Suprapubic skin (tissue), 4 donors: Measurements from ENCODE around the gene EEPD1. TPM values are rescaled to one million over a fixed set of nuclear protein-coding genes. Genes with fewer than 3 reads are reported as not detected.

Source experiments
- DNase-seq, 2 donors: peaks; one replicate each; pipeline ENCODE4 v3.0.0-alpha.2; 2019; ENCODE audit warnings: low spot score in 2 of 2
- H3K27ac ChIP-seq: fragments of 200-600 bp; sonication (generic); one replicate; pipeline ENCODE4 v1.5.1; 2019
- H3K27me3 ChIP-seq: fragments of 200-600 bp; sonication (generic); one replicate; pipeline ENCODE4 v1.5.1; 2019
- H3K36me3 ChIP-seq: fragments of 200-600 bp; sonication (generic); one replicate; pipeline ENCODE4 v1.5.1; 2019
- H3K4me1 ChIP-seq: fragments of 200-600 bp; sonication (generic); one replicate; pipeline ENCODE4 v1.5.1; 2019
- H3K4me3 ChIP-seq: fragments of 200-600 bp; sonication (generic); one replicate; pipeline ENCODE4 v1.5.1; 2019; ENCODE audit warnings: mild to moderate bottlenecking
- H3K9me3 ChIP-seq: fragments of 200-600 bp; sonication (generic); one replicate; pipeline ENCODE4 v1.5.1; 2019
- CTCF ChIP-seq, 2 donors: fragments of 200-600 bp in 1 of 2; fragments of 450-650 bp in 1 of 2; sonication (generic) in 1 of 2; IDR thresholded peaks; one replicate each; pipeline ENCODE4 v1.5.1; 2016 to 2019; ENCODE audit warnings: antibody characterized with exemption in 2 of 2, mild to moderate bottlenecking in 1 of 2, moderate library complexity in 1 of 2
- EP300 ChIP-seq: sonication (generic); formaldehyde crosslinking; IDR thresholded peaks from one replicate; pipeline ENCODE4 v1.6.1; 2017; ENCODE audit warnings: antibody characterized with exemption
- POLR2A ChIP-seq, 2 donors: fragments of 450-650 bp; IDR thresholded peaks; one replicate each; pipeline ENCODE4 v1.6.1; 2017; ENCODE audit warnings: antibody characterized with exemption in 2 of 2, mild to moderate bottlenecking in 2 of 2, moderate library complexity in 2 of 2
- POLR2AphosphoS5 ChIP-seq, 3 donors: sonication (generic); formaldehyde crosslinking; IDR thresholded peaks; one replicate each; pipeline ENCODE4 v1.6.1; 2017; ENCODE audit warnings: antibody characterized with exemption in 3 of 3
- WGBS: methylation state at CpG from one replicate; pipeline ENCODE4 v1.1.5; 2018; 5-methylcytosine and 5-hydroxymethylcytosine counted together
- total RNA-seq, 4 donors: library from RNA; depleted of rRNA; stranded (reverse); fragments of >200 nt; gene quantifications; one replicate each; pipeline ENCODE4 v1.1.0, GENCODE V29; 2016

EEPD1 gene
- total RNA-seq, 4 donors from 2014 or later = 11.7 to 18.2 (median 16.1) TPM

GRCh38 chr7:36288501-36288900 is 135.4 kb downstream of the EEPD1 start:
- Histone ChIP-seq H3K9me3 (no peaks in the 10 kb centered on the region), H3K27ac (no peak overlapping the region), H3K27me3 (no peaks in the 10 kb centered on the region), H3K36me3 (no peaks in the 10 kb centered on the region), H3K4me1 (peaks cover 29% of the 10 kb centered on the region), H3K4me3 (no peak overlapping the region)
- WGBS = 97% methylated on average over 5 of the region's 5 CpGs
- no peak for DNase-seq
- no peak for TF ChIP-seq EP300

- no peak for DNase-seq
- TF ChIP-seq POLR2AphosphoS5 (IDR thresholded peaks at IDR 0.05) (no peak), EP300 (no peak), POLR2A (IDR thresholded peaks at IDR 0.05) (no peak)
- Histone ChIP-seq H3K4me3 (no peak overlapping the region), H3K36me3 (no peaks in the 10 kb centered on the region), H3K4me1 (peaks cover 29% of the 10 kb centered on the region), H3K9me3 (no peaks in the 10 kb centered on the region), H3K27ac (no peak overlapping the region), H3K27me3 (no peaks in the 10 kb centered on the region)
- 66% methylated on average over 7 of the region's 7 CpGs for WGBS
Observed at GRCh38 chr7:36289833-36290661, 137.0 kb downstream of the EEPD1 start.

GRCh38 chr7:36291387-36292316 is 138.6 kb downstream of the EEPD1 start:
- TF ChIP-seq CTCF (IDR thresholded peaks at IDR 0.05) = peak; percentile 88 to 97
- peak in 2 of 3 donors; percentile 62 to 66 for TF ChIP-seq POLR2AphosphoS5 (IDR thresholded peaks at IDR 0.05)
- TF ChIP-seq POLR2A (IDR thresholded peaks at IDR 0.05) = no peak
- TF ChIP-seq EP300 = no peak
- H3K36me3 ChIP-seq = no peaks in the 10 kb centered on the region
- H3K4me1 ChIP-seq = peaks cover 22% of the 10 kb centered on the region
- peak overlapping the region; percentile 41 for H3K4me3 ChIP-seq
- no peaks in the 10 kb centered on the region for H3K9me3 ChIP-seq
- 31% methylated on average over 16 of the region's 18 CpGs for WGBS
- peak overlapping the region; percentile 85 for H3K27ac ChIP-seq
- no peaks in the 10 kb centered on the region for H3K27me3 ChIP-seq
- peak; percentile 89 to 90 for DNase-seq

GRCh38 chr7:36295090-36295489 is 142.0 kb downstream of the EEPD1 start:
- no peaks in the 10 kb centered on the region for H3K9me3 ChIP-seq
- no peaks in the 10 kb centered on the region for H3K27me3 ChIP-seq
- no peak overlapping the region for H3K4me3 ChIP-seq
- H3K27ac ChIP-seq = no peak overlapping the region
- WGBS = 82% methylated on average over 5 of the region's 5 CpGs
- DNase-seq = no peak
- H3K4me1 ChIP-seq = peaks cover 22% of the 10 kb centered on the region
- peaks cover 12% of the 10 kb centered on the region for H3K36me3 ChIP-seq
- TF ChIP-seq POLR2A (IDR thresholded peaks at IDR 0.05) (no peak), CTCF (IDR thresholded peaks at IDR 0.05) (no peak), EP300 (no peak), POLR2AphosphoS5 (IDR thresholded peaks at IDR 0.05) (no peak)

- H3K27me3 ChIP-seq = no peaks in the 10 kb centered on the region
- 100% methylated on average over 1 of the region's 1 CpG for WGBS
- H3K4me1 ChIP-seq = peaks cover 24% of the 10 kb centered on the region
- peaks cover 12% of the 10 kb centered on the region for H3K36me3 ChIP-seq
- no peak overlapping the region for H3K4me3 ChIP-seq
- TF ChIP-seq EP300 (no peak), POLR2A (IDR thresholded peaks at IDR 0.05) (no peak), CTCF (IDR thresholded peaks at IDR 0.05) (no peak), POLR2AphosphoS5 (IDR thresholded peaks at IDR 0.05) (no peak)
- H3K27ac ChIP-seq = no peak overlapping the region
- DNase-seq = no peak
- H3K9me3 ChIP-seq = no peaks in the 10 kb centered on the region
Observed at GRCh38 chr7:36296284-36296683, 143.2 kb downstream of the EEPD1 start.
